Right cardiac atrium (tissue), 5 donors: ENCODE data around the gene C2CD2L. TPM values are rescaled to one million over a fixed set of nuclear protein-coding genes. Genes with fewer than 3 reads are reported as not detected.
"Not testable (repeated sequence)": the region's sequence is repeated elsewhere in the genome, so short reads cannot be mapped to it uniquely, and the experiment has no call there.

Experiments used
- ATAC-seq, 2 donors: fragments of 200-7000 bp; cut with Tn5 transposase; one replicate each; pipeline versions ENCODE4 v1.8.0 to v1.9.1; 2020; ENCODE audit warnings: moderate library complexity in 2 of 2, mild to moderate bottlenecking in 1 of 2
- DNase-seq, 3 donors: peaks; one replicate each; pipeline ENCODE4 v3.0.0-alpha.2; 2020
- H3K27ac ChIP-seq: one replicate; pipeline ENCODE4 v1.5.1; 2013; ENCODE audit warnings: mild to moderate bottlenecking, low read length, control low read depth, moderate library complexity
- H3K27me3 ChIP-seq: one replicate; pipeline ENCODE4 v1.6.1; 2013; ENCODE audit not compliant: control insufficient read depth, insufficient read depth
- H3K4me1 ChIP-seq: one replicate; pipeline ENCODE4 v1.6.1; 2013; ENCODE audit warnings: low read length; ENCODE audit not compliant: control insufficient read depth, insufficient read depth
- H3K4me3 ChIP-seq: one replicate; pipeline ENCODE4 v1.5.1; 2013; ENCODE audit warnings: low read length, control low read depth
- H3K9me3 ChIP-seq: one replicate; pipeline ENCODE4 v1.6.1; 2013; ENCODE audit warnings: low read length; ENCODE audit not compliant: control insufficient read depth
- WGBS: extraction: QIAGEN DNeasy Blood & Tissue Kit; methylation state at CpG from one replicate; pipeline ENCODE4 v1.1.7; 2013; 5-methylcytosine and 5-hydroxymethylcytosine counted together
- intact Hi-C, 4 donors: fragments of 100-400 bp; cut with DNase I; formaldehyde crosslinking; loops; one replicate each; pipeline versions ENCODE4 v1.11.0 to v1.14.0; 2022 to 2023
- polyA plus RNA-seq: library from polyadenylated mRNA; stranded (reverse); fragments of 200-250 nt; gene quantifications from one replicate; pipeline ENCODE4 v1.2.3, GENCODE V29; 2013
- total RNA-seq, 4 donors: library from RNA; stranded (reverse); fragmentation: NEBNext Ultra II Directional; extraction: Animal tissue kit (Norgen Biotek cat#: 25700); gene quantifications; one replicate each; pipeline ENCODE4 v1.2.1, GENCODE V29; 2021
- donor health status: healthy with polysubstance abuse.
- donor health status: DM: no; HTN: yes; CAD: no.
- donor health status: DM: no; HTN: no; CAD: no.
- donor health status: DM: no; HTN: yes; CAD: no; lungs with severe emphysema.
- donor health status: DM: yes; HTN: yes; CAD: no.

Gene C2CD2L
- total and polyA plus RNA-seq, 5 donors: 9.1 to 11.9 (median 10.3) TPM

DNA sequence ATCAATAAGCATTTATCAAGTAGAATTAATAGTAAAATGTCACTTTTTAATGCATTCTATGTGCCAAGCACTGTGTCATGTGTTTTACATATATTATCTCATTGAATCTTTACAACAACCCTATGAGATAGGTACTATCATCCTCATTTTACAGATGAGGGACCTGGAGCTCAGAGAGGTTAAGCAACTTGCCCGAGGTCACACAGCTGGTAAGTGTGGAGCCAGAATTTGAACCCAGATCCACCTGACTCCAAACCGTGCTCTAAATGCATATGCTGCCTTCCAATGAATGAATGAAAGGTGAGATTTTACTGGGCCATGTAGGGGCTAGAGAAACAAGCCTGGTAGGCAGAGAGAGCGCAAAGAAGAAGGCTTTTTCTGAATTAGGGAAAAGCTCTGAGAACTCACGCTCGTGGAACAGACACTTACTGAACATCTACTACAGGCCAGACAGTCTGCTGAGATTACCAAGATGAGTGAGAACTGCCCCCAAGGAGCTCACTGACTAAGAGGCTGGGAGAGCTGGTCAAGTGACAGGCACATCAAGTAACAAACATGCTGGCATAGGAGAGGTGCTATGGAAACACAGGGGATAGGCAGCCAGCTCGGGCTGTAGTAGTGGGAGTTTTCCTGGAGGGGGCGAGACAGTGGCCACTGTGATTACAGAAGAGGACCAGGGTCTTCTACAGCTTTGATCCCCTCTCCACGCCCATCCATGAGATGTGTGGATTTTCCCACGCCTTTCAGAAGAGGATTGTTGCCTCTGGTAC lies 46.1 kb downstream of the C2CD2L start:
- Histone ChIP-seq H3K9me3 (no peaks in the 10 kb centered on the region), H3K27ac (no peak overlapping the region), H3K27me3 (no peaks in the 10 kb centered on the region), H3K4me1 (peaks cover 2% of the 10 kb centered on the region), H3K4me3 (no peak overlapping the region)
- intact Hi-C loops: no loop called here
- no peak for DNase-seq
- 84% methylated on average over 9 of the region's 9 CpGs for WGBS
- no peak for ATAC-seq

- no peak overlapping the region for H3K4me3 ChIP-seq
- H3K27me3 ChIP-seq: no peaks in the 10 kb centered on the region
- H3K4me1 ChIP-seq: no peaks in the 10 kb centered on the region
- ATAC-seq (no peak), DNase-seq (no peak)
- H3K9me3 ChIP-seq: no peaks in the 10 kb centered on the region
- 88% methylated on average over 6 of the region's 6 CpGs for whole genome bisulfite sequencing
- intact Hi-C loops: no loop called here
- no peak overlapping the region for H3K27ac ChIP-seq
These were observed 47.0 kb downstream of the C2CD2L start for GRCh38 chr11:119154178-119154577.

GRCh38 chr11:119155733-119156492 lies 48.8 kb downstream of the C2CD2L start:
- DNase-seq (no peak), ATAC-seq (no peak)
- intact Hi-C loops: no loop called here
- Histone ChIP-seq H3K4me1 (no peaks in the 10 kb centered on the region), H3K9me3 (no peaks in the 10 kb centered on the region), H3K27ac (no peak overlapping the region), H3K27me3 (no peaks in the 10 kb centered on the region), H3K4me3 (no peak overlapping the region)
- 51% methylated on average over 8 of the region's 8 CpGs for WGBS

GRCh38 chr11:119156496-119156895 lies 49.4 kb downstream of the C2CD2L start:
- Histone ChIP-seq H3K4me3 (no peak overlapping the region), H3K9me3 (no peaks in the 10 kb centered on the region), H3K27ac (no peak overlapping the region), H3K4me1 (no peaks in the 10 kb centered on the region), H3K27me3 (no peaks in the 10 kb centered on the region)
- DNase-seq: no peak
- intact Hi-C loops: no loop called here
- ATAC-seq: no peak
- WGBS: 88% methylated on average over 10 of the region's 10 CpGs

DNA sequence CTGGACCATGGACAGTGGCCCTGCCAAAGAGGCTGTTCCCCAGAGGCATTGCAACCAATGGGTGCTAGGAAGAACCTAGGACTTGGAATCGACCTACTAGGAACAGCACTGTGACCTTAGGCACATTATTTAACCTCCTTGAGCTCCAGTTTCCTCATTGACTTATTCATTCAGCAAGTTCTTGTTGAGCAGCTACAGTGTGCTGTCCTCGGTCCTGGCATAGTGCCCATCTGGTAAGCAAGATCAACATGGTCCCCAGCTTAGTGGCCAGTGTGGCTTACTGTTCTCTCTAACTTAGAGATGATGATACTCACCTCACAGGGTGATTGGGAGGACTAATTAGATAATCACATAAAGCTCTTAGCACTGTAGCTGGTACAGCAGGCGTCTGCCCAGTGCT lies 49.9 kb downstream of the C2CD2L start:
- 57% methylated on average over 3 of the region's 3 CpGs for whole genome bisulfite sequencing
- no peaks in the 10 kb centered on the region for H3K9me3 ChIP-seq
- no peaks in the 10 kb centered on the region for H3K27me3 ChIP-seq
- no peak overlapping the region for H3K4me3 ChIP-seq
- H3K27ac ChIP-seq: no peak overlapping the region
- no peaks in the 10 kb centered on the region for H3K4me1 ChIP-seq
- no peak for DNase-seq
- intact Hi-C loops: no loop called here
- no peak for ATAC-seq

DNA sequence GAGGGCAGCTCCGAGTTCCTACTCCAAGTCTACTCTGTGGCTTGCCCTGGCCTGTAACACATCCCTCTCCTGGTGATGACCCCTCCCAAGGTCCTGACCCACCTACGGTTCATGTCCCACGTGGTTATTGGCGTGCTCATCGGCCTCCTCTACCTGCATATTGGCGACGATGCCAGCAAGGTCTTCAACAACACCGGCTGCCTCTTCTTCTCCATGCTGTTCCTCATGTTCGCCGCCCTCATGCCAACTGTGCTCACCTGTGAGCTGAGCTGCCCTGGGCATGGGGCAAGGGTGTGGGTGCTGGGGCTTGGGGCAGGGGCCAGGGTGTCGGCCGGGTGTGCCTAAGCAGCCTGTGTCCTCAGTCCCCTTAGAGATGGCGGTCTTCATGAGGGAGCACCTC lies 51.3 kb downstream of the C2CD2L start:
- no peak for ATAC-seq
- Histone ChIP-seq H3K27me3 (no peaks in the 10 kb centered on the region), H3K27ac (no peak overlapping the region), H3K4me3 (no peak overlapping the region), H3K4me1 (no peaks in the 10 kb centered on the region), H3K9me3 (no peaks in the 10 kb centered on the region)
- no peak for DNase-seq
- 94% methylated on average over 13 of the region's 13 CpGs for WGBS
- intact Hi-C loops: no loop called here

- Histone ChIP-seq H3K4me3 (no peak overlapping the region), H3K27ac (no peak overlapping the region), H3K4me1 (no peaks in the 10 kb centered on the region), H3K9me3 (no peaks in the 10 kb centered on the region), H3K27me3 (no peaks in the 10 kb centered on the region)
- intact Hi-C loops: no loop called here
- DNase-seq (no peak), ATAC-seq (no peak)
- WGBS: 91% methylated on average over 9 of the region's 9 CpGs
These were observed 53.0 kb downstream of the C2CD2L start for GRCh38 chr11:119160151-119160550.

GRCh38 chr11:119161871-119162270 lies 54.7 kb downstream of the C2CD2L start:
- ATAC-seq (no peak), DNase-seq (no peak)
- Histone ChIP-seq H3K27me3 (no peaks in the 10 kb centered on the region), H3K27ac (no peak overlapping the region), H3K9me3 (no peaks in the 10 kb centered on the region), H3K4me1 (no peaks in the 10 kb centered on the region), H3K4me3 (no peak overlapping the region)
- 88% methylated on average over 8 of the region's 8 CpGs for WGBS
- intact Hi-C loops: no loop called here

GRCh38 chr11:119166368-119167076 lies 59.4 kb downstream of the C2CD2L start:
- Histone ChIP-seq H3K4me1 (no peaks in the 10 kb centered on the region), H3K27ac (no peak overlapping the region), H3K27me3 (no peaks in the 10 kb centered on the region), H3K4me3 (no peak overlapping the region), H3K9me3 (no peaks in the 10 kb centered on the region)
- DNase-seq (no peak), ATAC-seq (no peak)
- intact Hi-C loops: no loop called here
- WGBS: 77% methylated on average over 8 of the region's 8 CpGs

- ATAC-seq, H3K27ac ChIP-seq, H3K27me3 ChIP-seq, H3K9me3 ChIP-seq, H3K4me3 ChIP-seq, DNase-seq, intact Hi-C loops, H3K4me1 ChIP-seq: not testable (repeated sequence)
- 86% methylated on average over 10 of the region's 10 CpGs for WGBS
These were observed 59.9 kb downstream of the C2CD2L start for GRCh38 chr11:119167077-119167458.

DNA sequence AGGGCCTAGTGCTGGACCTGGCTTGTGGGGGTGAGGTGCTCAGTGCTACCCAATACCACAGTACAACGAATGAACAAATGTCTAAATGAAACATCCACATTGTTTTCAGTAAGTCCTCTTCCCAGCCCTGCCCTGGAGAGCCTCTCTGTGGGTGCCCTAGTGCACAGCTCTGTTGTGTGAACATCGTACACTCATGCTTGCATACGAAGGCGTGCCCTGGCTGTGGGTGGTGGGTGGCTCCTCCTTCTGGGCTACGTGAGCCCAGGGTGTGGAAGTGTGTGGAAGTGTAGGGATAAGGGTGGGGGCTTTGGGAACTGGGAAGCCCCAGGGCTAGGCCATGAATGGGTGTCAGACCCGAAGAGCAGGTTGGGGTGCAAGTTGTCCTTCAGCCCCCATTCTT lies 60.8 kb downstream of the C2CD2L start:
- DNase-seq (no peak), ATAC-seq (peak; percentile 4 to 24)
- no peak overlapping the region for H3K4me3 ChIP-seq

More for the DNA sequence above, 60.8 kb downstream of the C2CD2L start:
- H3K9me3 ChIP-seq: no peaks in the 10 kb centered on the region
- intact Hi-C loops: no loop called here
- H3K4me1 ChIP-seq: no peaks in the 10 kb centered on the region
- no peaks in the 10 kb centered on the region for H3K27me3 ChIP-seq
- no peak overlapping the region for H3K27ac ChIP-seq
- 59% methylated on average over 6 of the region's 6 CpGs for WGBS
